Transverse colon (tissue), 4 donors: Measurements from ENCODE around the gene TMEM132C.

Source experiments
- EP300 ChIP-seq: sonication (generic); formaldehyde crosslinking; IDR thresholded peaks from one replicate; pipeline ENCODE4 v1.6.1; 2017; ENCODE audit warnings: antibody characterized with exemption, low read depth
- POLR2A ChIP-seq: fragments of 450-650 bp; IDR thresholded peaks from one replicate; pipeline ENCODE4 v1.6.1; 2016; ENCODE audit warnings: antibody characterized with exemption, mild to moderate bottlenecking, moderate library complexity
- POLR2AphosphoS5 ChIP-seq, 3 donors: sonication (generic); formaldehyde crosslinking; IDR thresholded peaks; one replicate each; pipeline ENCODE4 v1.6.1; 2016; ENCODE audit warnings: antibody characterized with exemption in 3 of 3
- TF ChIP-seq, protein P1 (sequence below), 5 experiments: fragments of 200-600 bp in 3 of 5; fragments of 450-650 bp in 2 of 5; sonication (generic) in 3 of 5; IDR thresholded peaks; 1 replicate in 2 of 5; 2 replicates in 3 of 5; pipeline ENCODE4 v1.5.1; 2016 to 2017; ENCODE audit warnings: antibody characterized with exemption in 5 of 5, inconsistent platforms in 3 of 5, mild to moderate bottlenecking in 2 of 5, moderate library complexity in 1 of 5

DNA sequence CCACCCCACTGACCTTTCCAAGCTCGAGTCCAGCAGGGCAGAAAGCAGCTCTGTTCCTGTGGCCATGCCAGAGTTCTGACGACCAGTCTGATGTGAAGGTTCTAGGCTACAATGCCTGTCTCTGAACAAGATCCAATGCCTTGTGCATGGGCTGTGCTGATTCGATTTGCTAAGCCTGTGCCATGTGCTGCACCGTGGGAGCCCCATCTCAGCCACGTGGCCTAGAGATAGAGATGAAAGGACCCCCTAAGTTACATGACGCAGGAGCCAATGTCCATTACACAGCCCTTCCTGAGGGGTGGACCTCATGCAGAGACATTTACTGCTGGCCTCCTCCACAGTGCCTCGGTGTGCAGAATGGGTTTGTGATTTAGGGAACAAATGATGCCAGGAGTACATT is 300.8 kb downstream of the TMEM132C start:
- TF ChIP-seq EP300: no peak
- no peak for TF ChIP-seq POLR2A
- TF ChIP-seq, protein P1, sequence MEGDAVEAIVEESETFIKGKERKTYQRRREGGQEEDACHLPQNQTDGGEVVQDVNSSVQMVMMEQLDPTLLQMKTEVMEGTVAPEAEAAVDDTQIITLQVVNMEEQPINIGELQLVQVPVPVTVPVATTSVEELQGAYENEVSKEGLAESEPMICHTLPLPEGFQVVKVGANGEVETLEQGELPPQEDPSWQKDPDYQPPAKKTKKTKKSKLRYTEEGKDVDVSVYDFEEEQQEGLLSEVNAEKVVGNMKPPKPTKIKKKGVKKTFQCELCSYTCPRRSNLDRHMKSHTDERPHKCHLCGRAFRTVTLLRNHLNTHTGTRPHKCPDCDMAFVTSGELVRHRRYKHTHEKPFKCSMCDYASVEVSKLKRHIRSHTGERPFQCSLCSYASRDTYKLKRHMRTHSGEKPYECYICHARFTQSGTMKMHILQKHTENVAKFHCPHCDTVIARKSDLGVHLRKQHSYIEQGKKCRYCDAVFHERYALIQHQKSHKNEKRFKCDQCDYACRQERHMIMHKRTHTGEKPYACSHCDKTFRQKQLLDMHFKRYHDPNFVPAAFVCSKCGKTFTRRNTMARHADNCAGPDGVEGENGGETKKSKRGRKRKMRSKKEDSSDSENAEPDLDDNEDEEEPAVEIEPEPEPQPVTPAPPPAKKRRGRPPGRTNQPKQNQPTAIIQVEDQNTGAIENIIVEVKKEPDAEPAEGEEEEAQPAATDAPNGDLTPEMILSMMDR (IDR thresholded peaks at IDR 0.05): no peak
- TF ChIP-seq POLR2AphosphoS5 (IDR thresholded peaks at IDR 0.05): no peak
